ENCODE data around the gene ATN1. TPM values are rescaled to one million over a fixed set of nuclear protein-coding genes. Genes with fewer than 3 reads are reported as not detected.

Gene ATN1
- total RNA-seq, 1 donor from 2014 or later, result 144 TPM

DNA sequence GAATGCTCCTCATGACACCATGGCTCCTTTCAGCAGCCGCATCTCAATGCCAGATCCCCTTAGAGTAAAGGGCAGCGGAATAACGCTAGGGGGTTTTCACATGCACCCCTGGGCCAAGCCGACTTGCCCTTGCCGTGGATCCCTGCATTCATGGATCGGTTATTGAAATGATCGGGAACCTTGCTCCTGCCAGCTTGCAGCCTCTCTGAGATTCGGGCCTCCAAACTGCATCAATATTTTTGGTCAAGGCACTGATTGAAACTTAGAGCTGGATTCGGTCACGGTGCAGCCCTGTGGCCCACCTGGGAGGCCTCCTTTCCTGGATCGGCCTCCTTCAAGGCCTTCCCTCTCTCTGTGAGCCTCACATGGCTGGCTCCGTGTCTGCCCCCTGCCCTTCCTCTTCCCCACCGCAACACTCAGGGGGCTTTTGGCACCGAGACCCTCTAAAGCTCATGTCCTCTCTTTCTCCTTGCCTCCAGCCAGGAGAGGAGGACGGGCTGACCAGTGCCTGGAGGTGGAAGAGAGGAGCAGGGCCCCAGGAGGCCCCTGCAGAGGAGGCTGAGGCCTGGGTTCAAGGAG, 25.2 kb downstream of the ATN1 start:
- Mint-ChIP-seq H3K4me1 (ENCODE audit: unreplicated experiment) (peaks cover 25% of the 10 kb centered on the region), H3K27ac (ENCODE audit: unreplicated experiment) (peak overlapping the region; percentile 85), H3K36me3 (ENCODE audit: low read depth, unreplicated experiment) (peaks cover 7% of the 10 kb centered on the region), H3K9me3 (ENCODE audit: unreplicated experiment) (no peaks in the 10 kb centered on the region), H3K27me3 (ENCODE audit: unreplicated experiment) (peaks cover 12% of the 10 kb centered on the region), H3K4me3 (ENCODE audit: unreplicated experiment) (peak overlapping the region; percentile 72)
- DNase-seq (ENCODE audit: low spot score), result no peak
- TF ChIP-seq, protein P1, sequence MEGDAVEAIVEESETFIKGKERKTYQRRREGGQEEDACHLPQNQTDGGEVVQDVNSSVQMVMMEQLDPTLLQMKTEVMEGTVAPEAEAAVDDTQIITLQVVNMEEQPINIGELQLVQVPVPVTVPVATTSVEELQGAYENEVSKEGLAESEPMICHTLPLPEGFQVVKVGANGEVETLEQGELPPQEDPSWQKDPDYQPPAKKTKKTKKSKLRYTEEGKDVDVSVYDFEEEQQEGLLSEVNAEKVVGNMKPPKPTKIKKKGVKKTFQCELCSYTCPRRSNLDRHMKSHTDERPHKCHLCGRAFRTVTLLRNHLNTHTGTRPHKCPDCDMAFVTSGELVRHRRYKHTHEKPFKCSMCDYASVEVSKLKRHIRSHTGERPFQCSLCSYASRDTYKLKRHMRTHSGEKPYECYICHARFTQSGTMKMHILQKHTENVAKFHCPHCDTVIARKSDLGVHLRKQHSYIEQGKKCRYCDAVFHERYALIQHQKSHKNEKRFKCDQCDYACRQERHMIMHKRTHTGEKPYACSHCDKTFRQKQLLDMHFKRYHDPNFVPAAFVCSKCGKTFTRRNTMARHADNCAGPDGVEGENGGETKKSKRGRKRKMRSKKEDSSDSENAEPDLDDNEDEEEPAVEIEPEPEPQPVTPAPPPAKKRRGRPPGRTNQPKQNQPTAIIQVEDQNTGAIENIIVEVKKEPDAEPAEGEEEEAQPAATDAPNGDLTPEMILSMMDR (IDR thresholded peaks at IDR 0.05; ENCODE audit: unreplicated experiment), result no peak

DNA sequence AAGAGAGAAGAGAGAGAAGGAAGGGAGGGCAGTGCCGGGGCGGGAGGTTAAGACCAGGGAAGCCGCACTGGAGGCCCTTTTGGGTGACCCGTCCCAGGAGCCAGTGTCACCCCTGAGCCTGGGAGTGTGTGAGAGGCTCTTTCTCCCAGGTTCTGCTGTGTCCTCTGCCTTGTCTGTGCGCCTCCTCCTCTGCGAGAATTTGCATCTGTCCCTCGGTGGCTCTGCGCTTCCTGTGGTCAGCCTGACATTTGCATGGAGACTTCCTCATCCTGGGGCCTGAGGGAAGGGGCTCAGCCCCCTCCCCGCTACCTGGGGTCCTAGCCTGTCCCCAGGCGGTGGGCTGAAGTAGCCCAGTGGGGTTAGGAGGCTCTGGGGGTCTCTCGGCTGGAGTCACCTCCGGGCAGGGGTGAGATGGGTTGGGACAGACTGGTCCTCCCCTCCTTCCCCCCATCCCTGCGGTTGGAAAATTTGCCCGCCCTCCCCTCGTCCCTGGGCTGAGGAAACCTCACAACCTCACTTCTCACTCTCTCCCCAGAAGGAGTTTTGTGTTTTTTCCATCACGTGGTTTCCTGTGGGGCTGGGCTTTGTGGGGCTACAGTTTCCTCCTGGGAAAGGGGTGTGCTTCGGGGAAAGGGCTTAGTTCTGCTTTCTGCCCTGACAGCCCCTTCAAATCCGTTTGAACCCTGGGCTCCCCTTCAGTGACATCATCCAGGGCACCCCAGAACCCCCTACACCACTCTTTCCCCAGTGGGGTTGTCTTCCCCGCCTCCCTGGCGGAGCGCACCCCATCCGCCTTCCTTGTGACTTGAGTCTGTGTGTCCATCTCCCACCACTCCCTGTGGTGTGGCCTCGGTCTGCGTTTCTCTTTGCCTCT, 25.9 kb downstream of the ATN1 start:
- peak overlapping the region; percentile 51 for H3K4me3 Mint-ChIP-seq (ENCODE audit: unreplicated experiment)

DNA sequence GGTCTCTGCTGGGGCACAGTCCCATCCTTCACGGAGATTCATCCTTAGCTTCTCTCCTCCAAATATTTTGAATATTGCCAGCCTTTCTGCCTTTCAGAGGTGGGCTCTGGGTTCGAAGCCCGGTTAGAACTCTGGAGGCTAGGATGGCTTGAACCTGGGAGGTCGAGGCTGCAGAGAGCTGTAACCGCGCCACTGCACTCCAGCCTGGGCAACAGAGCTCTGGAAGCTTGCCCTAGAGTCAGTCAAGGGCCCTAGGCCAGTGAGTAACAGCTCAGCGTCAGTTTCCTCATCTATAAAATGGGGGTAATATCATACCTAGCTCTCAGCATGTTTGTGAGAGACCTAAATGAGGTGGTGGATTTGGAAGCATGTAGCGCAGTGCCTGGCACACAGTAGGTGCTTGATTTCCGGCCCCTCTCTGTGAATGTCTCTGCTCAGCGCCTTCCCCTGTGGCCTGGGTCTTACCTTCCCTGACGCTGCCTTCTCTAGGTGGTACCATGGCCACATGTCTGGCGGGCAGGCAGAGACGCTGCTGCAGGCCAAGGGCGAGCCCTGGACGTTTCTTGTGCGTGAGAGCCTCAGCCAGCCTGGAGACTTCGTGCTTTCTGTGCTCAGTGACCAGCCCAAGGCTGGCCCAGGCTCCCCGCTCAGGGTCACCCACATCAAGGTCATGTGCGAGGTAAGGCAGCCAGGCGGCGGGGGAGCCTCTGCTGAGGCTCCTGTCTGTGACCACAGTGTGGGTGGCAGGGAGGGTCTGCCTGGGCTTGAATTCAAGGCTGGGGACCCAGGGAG, 26.8 kb downstream of the ATN1 start:
- H3K27me3 Mint-ChIP-seq (ENCODE audit: unreplicated experiment), result peaks cover 17% of the 10 kb centered on the region
- TF ChIP-seq, protein P1 (IDR thresholded peaks at IDR 0.05; ENCODE audit: unreplicated experiment), result no peak
- H3K9me3 Mint-ChIP-seq (ENCODE audit: unreplicated experiment), result no peaks in the 10 kb centered on the region
- peak overlapping the region; percentile 84 for H3K27ac Mint-ChIP-seq (ENCODE audit: unreplicated experiment)
- peak overlapping the region; percentile 51 for H3K4me3 Mint-ChIP-seq (ENCODE audit: unreplicated experiment)
- H3K4me1 Mint-ChIP-seq (ENCODE audit: unreplicated experiment), result peaks cover 37% of the 10 kb centered on the region
- H3K36me3 Mint-ChIP-seq (ENCODE audit: low read depth, unreplicated experiment), result peaks cover 8% of the 10 kb centered on the region
- DNase-seq (ENCODE audit: low spot score), result no peak

More for the DNA sequence above, 25.9 kb downstream of the ATN1 start:
- TF ChIP-seq, protein P1 (IDR thresholded peaks at IDR 0.05; ENCODE audit: unreplicated experiment), result no peak
- Mint-ChIP-seq H3K9me3 (ENCODE audit: unreplicated experiment) (no peaks in the 10 kb centered on the region), H3K27ac (ENCODE audit: unreplicated experiment) (peak overlapping the region; percentile 85), H3K4me1 (ENCODE audit: unreplicated experiment) (peaks cover 29% of the 10 kb centered on the region), H3K36me3 (ENCODE audit: low read depth, unreplicated experiment) (peaks cover 7% of the 10 kb centered on the region), H3K27me3 (ENCODE audit: unreplicated experiment) (peaks cover 17% of the 10 kb centered on the region)
- peak; percentile 55 for DNase-seq (ENCODE audit: low spot score)

DNA sequence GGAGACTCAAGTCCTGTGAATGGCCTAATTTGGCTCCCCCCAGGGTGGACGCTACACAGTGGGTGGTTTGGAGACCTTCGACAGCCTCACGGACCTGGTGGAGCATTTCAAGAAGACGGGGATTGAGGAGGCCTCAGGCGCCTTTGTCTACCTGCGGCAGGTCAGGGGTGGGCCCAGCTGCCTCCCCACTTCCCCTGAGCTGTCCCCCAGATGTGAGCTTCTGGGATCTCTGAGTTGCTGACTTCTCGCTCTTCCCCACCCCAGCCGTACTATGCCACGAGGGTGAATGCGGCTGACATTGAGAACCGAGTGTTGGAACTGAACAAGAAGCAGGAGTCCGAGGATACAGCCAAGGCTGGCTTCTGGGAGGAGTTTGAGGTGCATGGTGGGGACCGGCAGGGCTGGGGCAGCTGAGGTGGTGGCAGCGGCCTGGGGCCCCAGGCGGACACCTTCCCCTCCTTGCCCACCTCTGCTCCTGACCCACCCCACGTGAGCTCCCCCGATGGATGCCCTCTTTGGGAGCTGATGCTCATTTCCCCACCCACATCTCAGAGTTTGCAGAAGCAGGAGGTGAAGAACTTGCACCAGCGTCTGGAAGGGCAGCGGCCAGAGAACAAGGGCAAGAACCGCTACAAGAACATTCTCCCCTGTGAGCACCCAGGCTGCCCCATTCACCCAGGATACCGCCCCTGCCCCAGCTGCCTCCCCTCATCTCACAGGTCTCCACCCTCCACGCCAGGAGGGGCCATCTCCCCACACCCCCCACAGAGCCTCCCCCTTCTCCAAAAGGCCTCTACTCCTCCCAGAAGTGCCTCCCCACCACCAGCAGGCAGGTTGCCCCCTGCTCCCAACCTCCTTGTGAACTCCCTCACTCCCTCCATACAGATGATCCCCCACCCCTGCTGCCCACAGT, 27.6 kb downstream of the ATN1 start:
- DNase-seq (ENCODE audit: low spot score), result no peak
- TF ChIP-seq, protein P1 (IDR thresholded peaks at IDR 0.05; ENCODE audit: unreplicated experiment), result no peak
- Mint-ChIP-seq H3K27ac (ENCODE audit: unreplicated experiment) (no peak overlapping the region), H3K27me3 (ENCODE audit: unreplicated experiment) (peaks cover 17% of the 10 kb centered on the region), H3K4me3 (ENCODE audit: unreplicated experiment) (no peak overlapping the region), H3K4me1 (ENCODE audit: unreplicated experiment) (peaks cover 38% of the 10 kb centered on the region), H3K9me3 (ENCODE audit: unreplicated experiment) (no peaks in the 10 kb centered on the region), H3K36me3 (ENCODE audit: low read depth, unreplicated experiment) (peaks cover 5% of the 10 kb centered on the region)

Data from endothelial cell (in vitro differentiated cells).